ENCODE results near the gene FTSJ3. TPM values are rescaled to one million over a fixed set of nuclear protein-coding genes. Genes with fewer than 3 reads are reported as not detected.

FTSJ3 gene
- total and polyA plus RNA-seq, 2 of the 13 experiments (the other 11 are each of a cell fraction or from before 2014, with no cell fraction given) = 26.0 to 64.2 TPM

DNA sequence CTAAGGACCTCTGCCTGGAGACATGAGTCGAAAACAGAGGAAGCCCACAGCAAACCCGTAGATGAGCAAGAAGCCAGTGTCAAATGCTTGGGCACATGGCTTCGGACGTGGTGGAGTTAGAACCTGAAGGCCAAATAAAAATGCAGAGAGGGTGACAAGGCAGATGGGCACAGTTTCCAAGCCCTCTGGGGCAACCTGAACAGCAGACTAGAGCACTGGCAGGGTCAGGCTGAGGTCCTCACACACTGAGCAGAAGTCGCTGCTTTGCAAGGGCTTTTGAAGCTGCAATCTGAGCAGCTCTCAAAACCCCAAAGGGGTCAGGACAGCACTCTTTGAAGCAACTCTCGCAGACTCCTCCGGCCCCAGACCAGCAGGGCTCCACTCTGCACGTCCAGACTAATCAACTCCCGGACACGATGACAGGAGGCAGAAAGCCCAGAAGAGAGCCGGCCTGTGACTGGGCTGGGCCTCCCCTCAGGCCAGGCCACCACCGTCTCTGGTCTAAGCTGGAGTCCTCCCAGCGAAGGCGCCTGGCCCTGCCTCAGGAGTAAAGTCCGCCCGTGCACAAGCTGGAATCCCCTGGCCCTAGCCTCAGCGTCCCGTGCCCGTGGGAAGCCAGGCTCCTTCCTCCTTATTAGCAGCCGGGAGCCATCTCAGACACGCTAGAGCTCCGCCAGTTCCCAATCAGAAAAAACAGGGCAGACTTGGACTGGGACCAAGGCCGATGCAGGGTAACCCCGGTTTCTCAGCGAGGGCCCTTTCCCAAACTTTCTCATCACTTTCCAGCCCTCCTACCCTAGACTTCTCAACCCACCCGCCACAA, 14.1 kb upstream of the FTSJ3 start (continued):
- TF ChIP-seq ZNF850 (CRISPR knock-in tag; conservative IDR thresholded peaks at IDR 0.05) = 0 out of 2 replicates have a peak, but pooled peaks have one; percentile 68
- TF ChIP-seq MTA1 (CRISPR knock-in tag; IDR thresholded peaks at IDR 0.05; ENCODE audit: borderline replicate concordance) = peak; percentile 40; the same call in 1 of the 2 replicates
- no peak for TF ChIP-seq ATF7 (IDR thresholded peaks at IDR 0.05)
- no peak for TF ChIP-seq ATF7 (CRISPR knock-in tag; IDR thresholded peaks at IDR 0.05)
- no peak for TF ChIP-seq ZNF75D (CRISPR knock-in tag; IDR thresholded peaks at IDR 0.05; ENCODE audit: borderline replicate concordance)
- no peak for TF ChIP-seq RBM39 (IDR thresholded peaks at IDR 0.05; ENCODE audit: low read depth, low read length, poor library complexity, severe bottlenecking)
- TF ChIP-seq ISX (CRISPR knock-in tag; conservative IDR thresholded peaks at IDR 0.05) = 0 out of 2 replicates have a peak, but pooled peaks have one; percentile 19
- TF ChIP-seq MXD4 (CRISPR knock-in tag; IDR thresholded peaks at IDR 0.05) = peak; percentile 35; the same call in 1 of the 2 replicates
- no peak for TF ChIP-seq NFE2L1 (CRISPR knock-in tag; IDR thresholded peaks at IDR 0.05; ENCODE audit: borderline replicate concordance)
- TF ChIP-seq ZNF260 (CRISPR knock-in tag; IDR thresholded peaks at IDR 0.05; ENCODE audit: borderline replicate concordance, low read depth) = 0 out of 2 replicates have a peak, but pooled peaks have one; percentile 65
- no peak for TF ChIP-seq MAFG (CRISPR knock-in tag; IDR thresholded peaks at IDR 0.05)
- TF ChIP-seq ZBTB21 (CRISPR knock-in tag; IDR thresholded peaks at IDR 0.05) = no peak
- TF ChIP-seq RELA (CRISPR knock-in tag; IDR thresholded peaks at IDR 0.05) = no peak
- peak; percentile 82; the same call in 1 of the 2 replicates for TF ChIP-seq FOXC1 (CRISPR knock-in tag; IDR thresholded peaks at IDR 0.05; ENCODE audit: borderline replicate concordance)
- TF ChIP-seq NR2F6 (IDR thresholded peaks at IDR 0.05) = no peak
- peak; percentile 19; the same call in 1 of the 2 replicates for TF ChIP-seq NR2F6 (CRISPR knock-in tag; IDR thresholded peaks at IDR 0.05)
- TF ChIP-seq KLF16 (CRISPR knock-in tag; IDR thresholded peaks at IDR 0.05) = no peak
- TF ChIP-seq JDP2 (CRISPR knock-in tag; IDR thresholded peaks at IDR 0.05; ENCODE audit: borderline replicate concordance) = no peak
- peak; percentile 66; the same call in 1 of the 2 replicates for TF ChIP-seq ZNF788 (CRISPR knock-in tag; IDR thresholded peaks at IDR 0.05; ENCODE audit: borderline replicate concordance)
- 0 out of 2 replicates have a peak, but pooled peaks have one; percentile 60 for TF ChIP-seq NCOA5 (CRISPR knock-in tag; IDR thresholded peaks at IDR 0.05)
- no peak for TF ChIP-seq ZBTB14 (CRISPR knock-in tag; IDR thresholded peaks at IDR 0.05)
- peak; percentile 19; the same call in 1 of the 2 replicates for TF ChIP-seq ZNF414 (CRISPR knock-in tag; IDR thresholded peaks at IDR 0.05)
- TF ChIP-seq MBNL3 (CRISPR knock-in tag; conservative IDR thresholded peaks at IDR 0.05) = no peak
- TF ChIP-seq ZNF484 (CRISPR knock-in tag; IDR thresholded peaks at IDR 0.05; ENCODE audit: borderline replicate concordance, low read depth) = no peak
- peak; percentile 66 for TF ChIP-seq UBTF (CRISPR knock-in tag; IDR thresholded peaks at IDR 0.05)
- TF ChIP-seq HNRNPK (IDR thresholded peaks at IDR 0.05; ENCODE audit: low read depth, low read length, poor library complexity, severe bottlenecking) = no peak

Data from HepG2 (cell line).